Measurements from ENCODE around the gene NCOR1.

GRCh38 chr17:16251556-16251955 is 36.2 kb upstream of the NCOR1 start:
- TF ChIP-seq TAF15 (IDR thresholded peaks at IDR 0.05; ENCODE audit: low read depth, low read length, poor library complexity, severe bottlenecking): no peak
- no peak for TF ChIP-seq ZBTB2 (CRISPR knock-in tag; IDR thresholded peaks at IDR 0.05; ENCODE audit: low read depth)
- no peak for TF ChIP-seq POLR2AphosphoS5 (IDR thresholded peaks at IDR 0.05; ENCODE audit: low read depth, low read length)
- TF ChIP-seq ZNF552 (CRISPR knock-in tag; IDR thresholded peaks at IDR 0.05; ENCODE audit: borderline replicate concordance): no peak
- no peak for TF ChIP-seq ZNF687 (CRISPR knock-in tag; IDR thresholded peaks at IDR 0.05)
- no peak for TF ChIP-seq RAD51 (IDR thresholded peaks at IDR 0.05; ENCODE audit: borderline replicate concordance)
